Neutrophil (primary cell): ENCODE results near the gene TSC22D3.

ENCODE experiments used
- H3K27ac ChIP-seq: fragments of 200-600 bp; sonication (generic); 2 replicates; pipeline ENCODE4 v1.5.1; 2016; ENCODE audit warnings: mild to moderate bottlenecking, moderate library complexity
- H3K27me3 ChIP-seq: fragments of 200-600 bp; sonication (generic); 2 replicates; pipeline ENCODE4 v1.6.0; 2016; ENCODE audit warnings: mild to moderate bottlenecking
- H3K36me3 ChIP-seq: fragments of 200-600 bp; sonication (generic); 2 replicates; pipeline ENCODE4 v1.5.1; 2017
- H3K4me1 ChIP-seq, 2 experiments: fragments of 200-600 bp in 1 of 2; sonication (generic) in 1 of 2; 1 replicate in 1 of 2; 2 replicates in 1 of 2; pipeline versions ENCODE4 v1.5.1 to v1.6.1; 2013 to 2016; ENCODE audit warnings: low read depth in 1 of 2, low read length in 1 of 2, mild to moderate bottlenecking in 1 of 2, moderate library complexity in 1 of 2; ENCODE audit not compliant: control insufficient read depth in 1 of 2, insufficient read depth in 1 of 2
- H3K4me3 ChIP-seq, 2 experiments: fragments of 200-600 bp in 1 of 2; sonication (generic) in 1 of 2; 1 replicate in 1 of 2; 2 replicates in 1 of 2; pipeline ENCODE4 v1.5.1; 2013 to 2016; ENCODE audit warnings: low read depth in 1 of 2, low read length in 1 of 2, mild to moderate bottlenecking in 1 of 2, moderate library complexity in 1 of 2
- H3K9me3 ChIP-seq: fragments of 200-600 bp; sonication (generic); 2 replicates; pipeline ENCODE4 v1.5.1; 2016
- TF ChIP-seq, protein P1 (sequence below): fragments of 200-600 bp; sonication (generic); IDR thresholded peaks from 2 replicates; pipeline ENCODE4 v1.5.1; 2016; ENCODE audit warnings: antibody characterized with exemption

TSC22D3 gene

DNA sequence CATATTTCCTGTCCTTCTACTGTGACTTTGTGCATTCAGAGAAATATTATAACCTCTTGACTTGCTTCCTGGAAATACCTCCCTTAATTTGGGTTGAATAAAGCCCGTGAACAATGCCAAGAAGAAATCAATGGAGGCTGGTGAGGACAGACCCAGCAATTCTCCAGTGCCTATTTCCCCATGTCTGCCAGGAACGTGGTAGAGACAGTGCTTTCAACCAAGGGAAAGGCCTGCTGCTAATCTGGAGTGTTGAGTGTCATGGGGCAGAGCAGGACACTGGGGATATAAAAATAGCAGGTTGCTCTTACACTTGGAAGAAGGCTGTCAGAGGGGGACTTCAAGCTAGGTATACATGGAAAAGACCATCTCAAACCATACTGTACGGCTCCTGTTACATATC is 19.9 kb downstream of the TSC22D3 start:
- Histone ChIP-seq H3K27ac (no peak overlapping the region), H3K27me3 (no peaks in the 10 kb centered on the region), H3K4me3 (no peak overlapping the region), H3K9me3 (no peaks in the 10 kb centered on the region), H3K4me1 (no peaks in the 10 kb centered on the region), H3K36me3 (no peaks in the 10 kb centered on the region)
- TF ChIP-seq, protein P1, sequence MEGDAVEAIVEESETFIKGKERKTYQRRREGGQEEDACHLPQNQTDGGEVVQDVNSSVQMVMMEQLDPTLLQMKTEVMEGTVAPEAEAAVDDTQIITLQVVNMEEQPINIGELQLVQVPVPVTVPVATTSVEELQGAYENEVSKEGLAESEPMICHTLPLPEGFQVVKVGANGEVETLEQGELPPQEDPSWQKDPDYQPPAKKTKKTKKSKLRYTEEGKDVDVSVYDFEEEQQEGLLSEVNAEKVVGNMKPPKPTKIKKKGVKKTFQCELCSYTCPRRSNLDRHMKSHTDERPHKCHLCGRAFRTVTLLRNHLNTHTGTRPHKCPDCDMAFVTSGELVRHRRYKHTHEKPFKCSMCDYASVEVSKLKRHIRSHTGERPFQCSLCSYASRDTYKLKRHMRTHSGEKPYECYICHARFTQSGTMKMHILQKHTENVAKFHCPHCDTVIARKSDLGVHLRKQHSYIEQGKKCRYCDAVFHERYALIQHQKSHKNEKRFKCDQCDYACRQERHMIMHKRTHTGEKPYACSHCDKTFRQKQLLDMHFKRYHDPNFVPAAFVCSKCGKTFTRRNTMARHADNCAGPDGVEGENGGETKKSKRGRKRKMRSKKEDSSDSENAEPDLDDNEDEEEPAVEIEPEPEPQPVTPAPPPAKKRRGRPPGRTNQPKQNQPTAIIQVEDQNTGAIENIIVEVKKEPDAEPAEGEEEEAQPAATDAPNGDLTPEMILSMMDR: no peak

DNA sequence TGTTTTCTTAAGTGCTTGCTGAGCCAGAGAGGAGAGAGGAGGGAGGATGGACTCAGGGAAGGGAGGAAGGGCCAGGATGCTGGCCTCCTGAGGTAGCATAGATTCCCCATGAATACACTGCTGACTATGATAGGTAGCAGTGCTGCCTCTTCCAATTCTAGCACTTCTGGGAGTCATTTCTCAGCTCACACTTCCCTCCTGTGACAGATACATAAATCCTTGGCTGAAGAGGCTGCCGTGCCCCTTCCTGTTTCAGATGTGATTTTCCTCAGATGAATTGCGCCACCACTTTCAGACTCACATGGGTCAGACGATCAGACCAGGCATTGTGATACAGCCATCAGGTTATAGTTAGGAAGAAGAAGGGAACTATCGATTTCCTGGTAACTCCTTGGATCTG is 22.4 kb downstream of the TSC22D3 start:
- Histone ChIP-seq H3K4me1 (no peaks in the 10 kb centered on the region), H3K27ac (no peak overlapping the region), H3K27me3 (no peaks in the 10 kb centered on the region), H3K9me3 (no peaks in the 10 kb centered on the region), H3K4me3 (no peak overlapping the region), H3K36me3 (no peaks in the 10 kb centered on the region)
- TF ChIP-seq, protein P1: no peak

DNA sequence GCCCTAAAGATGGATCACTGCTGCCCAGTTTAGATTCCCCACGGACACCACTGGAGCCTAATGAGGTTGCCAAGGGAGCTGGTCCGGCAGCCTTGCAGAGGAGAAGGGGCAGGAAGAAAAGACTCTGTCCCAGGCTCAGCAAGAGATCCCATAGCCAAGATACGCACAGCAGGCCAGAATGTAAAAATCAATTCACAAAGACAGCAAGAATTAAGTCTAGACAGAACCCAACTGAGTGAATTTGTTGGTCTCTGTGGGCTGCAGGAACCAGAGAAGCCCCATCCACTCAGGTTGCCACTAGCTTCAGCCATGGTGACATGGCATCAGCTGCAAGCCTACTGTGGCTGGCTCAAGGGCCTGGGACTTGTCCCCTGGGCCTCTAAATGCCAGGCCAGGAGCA is 22.9 kb downstream of the TSC22D3 start:
- no peak overlapping the region for H3K4me3 ChIP-seq

DNA sequence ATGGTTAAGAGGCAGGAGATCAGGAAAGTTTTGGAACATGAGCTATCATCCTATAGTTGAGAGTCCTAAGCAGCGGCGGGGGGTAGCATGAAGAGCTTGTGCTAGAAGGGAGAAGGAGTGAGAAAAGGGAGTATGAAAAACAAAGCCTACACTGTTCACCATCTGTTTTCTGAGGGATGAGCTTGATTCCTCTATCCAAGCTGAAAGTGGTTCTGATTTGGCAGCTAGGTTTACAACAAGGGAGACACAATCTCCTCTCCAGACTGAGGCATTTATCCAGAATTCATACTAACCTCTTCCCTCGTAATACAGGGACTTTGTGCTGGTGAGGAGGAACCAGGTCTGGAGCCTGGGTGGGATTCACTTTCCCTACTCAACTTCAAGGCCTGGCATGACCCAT is 23.5 kb downstream of the TSC22D3 start:
- no peaks in the 10 kb centered on the region for H3K27me3 ChIP-seq
- H3K4me1 ChIP-seq: no peaks in the 10 kb centered on the region
- H3K36me3 ChIP-seq: no peaks in the 10 kb centered on the region
- H3K9me3 ChIP-seq: no peaks in the 10 kb centered on the region
- H3K4me3 ChIP-seq: no peak overlapping the region
- TF ChIP-seq, protein P1: no peak
- no peak overlapping the region for H3K27ac ChIP-seq

More for the DNA sequence above, 22.9 kb downstream of the TSC22D3 start:
- Histone ChIP-seq H3K27me3 (no peaks in the 10 kb centered on the region), H3K27ac (no peak overlapping the region), H3K4me1 (no peaks in the 10 kb centered on the region), H3K36me3 (no peaks in the 10 kb centered on the region), H3K9me3 (no peaks in the 10 kb centered on the region)
- TF ChIP-seq, protein P1: no peak

DNA sequence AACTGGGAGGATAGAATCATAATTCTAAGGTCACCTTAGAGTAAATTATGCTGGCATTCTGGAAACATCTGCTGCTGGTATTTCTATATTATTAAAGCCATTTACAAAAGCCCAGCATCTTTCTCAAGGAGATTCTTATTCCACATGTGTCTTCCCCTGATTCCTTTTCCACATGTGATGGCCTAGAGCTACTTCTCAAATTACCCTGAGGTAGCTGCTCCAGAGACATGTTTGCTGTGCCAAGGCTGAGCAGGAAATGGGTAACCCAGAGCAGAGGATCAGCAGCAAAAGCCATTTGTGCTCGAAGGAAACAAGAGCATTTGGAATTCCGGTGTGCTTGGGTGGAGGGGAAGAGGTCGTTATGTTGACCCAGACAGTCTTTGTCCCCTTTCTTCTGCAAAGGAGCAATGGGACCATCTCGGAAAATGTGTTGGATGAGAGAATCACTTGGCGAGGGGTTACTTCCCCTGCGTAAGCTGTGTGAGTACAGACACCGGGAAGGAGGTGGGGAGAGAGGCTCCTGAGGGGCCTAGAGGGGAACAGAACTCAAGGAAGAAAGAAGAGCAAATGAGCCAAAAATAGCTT is 24.6 kb downstream of the TSC22D3 start:
- no peaks in the 10 kb centered on the region for H3K9me3 ChIP-seq
- H3K27ac ChIP-seq: no peak overlapping the region
- H3K27me3 ChIP-seq: no peaks in the 10 kb centered on the region
- H3K4me3 ChIP-seq: no peak overlapping the region
- TF ChIP-seq, protein P1: no peak
- H3K4me1 ChIP-seq: no peaks in the 10 kb centered on the region
- no peaks in the 10 kb centered on the region for H3K36me3 ChIP-seq

DNA sequence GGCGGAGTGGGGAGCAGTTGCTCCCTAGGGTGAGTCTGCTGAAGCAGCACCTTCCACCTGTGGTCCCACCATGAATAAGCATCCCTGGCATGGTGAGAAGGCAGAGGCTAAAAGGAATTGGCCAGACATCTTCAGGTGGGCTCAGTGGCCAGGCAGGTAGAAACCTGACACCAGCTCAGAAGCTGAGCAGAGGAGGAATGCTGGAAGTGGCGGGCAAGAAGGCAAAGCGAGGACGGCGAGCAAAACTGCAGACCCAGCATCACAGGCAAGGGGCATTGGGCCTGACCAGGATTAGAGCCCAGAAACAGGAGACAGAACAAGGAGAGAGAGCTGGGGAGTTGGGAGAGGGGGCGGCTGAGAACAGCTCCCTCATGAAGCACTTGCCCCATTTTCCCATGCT is 25.3 kb downstream of the TSC22D3 start:
- Histone ChIP-seq H3K36me3 (no peaks in the 10 kb centered on the region), H3K4me1 (no peaks in the 10 kb centered on the region), H3K27me3 (no peaks in the 10 kb centered on the region), H3K4me3 (no peak overlapping the region), H3K9me3 (no peaks in the 10 kb centered on the region), H3K27ac (no peak overlapping the region)
- TF ChIP-seq, protein P1: no peak
